Superior temporal gyrus (tissue), 1 donor: ENCODE results near the gene ZNF524.
"Not testable (repeated sequence)": the region's sequence is repeated elsewhere in the genome, so short reads cannot be mapped to it uniquely, and the experiment has no call there.

Source experiments
- DNase-seq: peaks from one replicate; pipeline ENCODE4 v3.0.0-alpha.2; 2016; ENCODE audit errors: extremely low spot score

The ZNF524 gene

GRCh38 chr19:55581145-55581822 is 18.8 kb upstream of the ZNF524 start:
- no peak for DNase-seq

GRCh38 chr19:55581823-55582223 is 18.3 kb upstream of the ZNF524 start:
- DNase-seq: no peak

- not testable (repeated sequence) for DNase-seq
Measured at GRCh38 chr19:55582284-55582683, 17.8 kb upstream of the ZNF524 start.

- DNase-seq: not testable (repeated sequence)
Measured at GRCh38 chr19:55583897-55584296, 16.2 kb upstream of the ZNF524 start.

DNA sequence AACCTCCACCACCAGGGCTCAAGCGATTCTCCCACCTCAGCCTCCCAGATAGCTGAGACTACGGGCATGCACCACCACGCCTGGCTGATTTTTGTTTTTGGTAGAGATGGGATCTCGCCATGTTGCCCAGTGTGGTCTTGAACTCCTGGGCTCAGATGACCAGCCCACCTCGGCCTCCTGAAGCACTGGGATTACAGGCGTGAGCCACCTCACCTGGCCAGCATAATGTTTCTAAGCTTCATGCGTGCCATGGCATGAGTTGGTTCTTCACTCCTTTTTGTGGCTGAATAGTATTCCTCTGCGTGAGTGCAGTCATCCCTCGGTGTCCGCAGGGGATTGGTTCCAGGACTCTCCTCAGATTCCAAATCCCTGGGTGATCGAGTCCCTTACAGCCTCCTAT is 15.2 kb upstream of the ZNF524 start:
- no peak for DNase-seq

DNA sequence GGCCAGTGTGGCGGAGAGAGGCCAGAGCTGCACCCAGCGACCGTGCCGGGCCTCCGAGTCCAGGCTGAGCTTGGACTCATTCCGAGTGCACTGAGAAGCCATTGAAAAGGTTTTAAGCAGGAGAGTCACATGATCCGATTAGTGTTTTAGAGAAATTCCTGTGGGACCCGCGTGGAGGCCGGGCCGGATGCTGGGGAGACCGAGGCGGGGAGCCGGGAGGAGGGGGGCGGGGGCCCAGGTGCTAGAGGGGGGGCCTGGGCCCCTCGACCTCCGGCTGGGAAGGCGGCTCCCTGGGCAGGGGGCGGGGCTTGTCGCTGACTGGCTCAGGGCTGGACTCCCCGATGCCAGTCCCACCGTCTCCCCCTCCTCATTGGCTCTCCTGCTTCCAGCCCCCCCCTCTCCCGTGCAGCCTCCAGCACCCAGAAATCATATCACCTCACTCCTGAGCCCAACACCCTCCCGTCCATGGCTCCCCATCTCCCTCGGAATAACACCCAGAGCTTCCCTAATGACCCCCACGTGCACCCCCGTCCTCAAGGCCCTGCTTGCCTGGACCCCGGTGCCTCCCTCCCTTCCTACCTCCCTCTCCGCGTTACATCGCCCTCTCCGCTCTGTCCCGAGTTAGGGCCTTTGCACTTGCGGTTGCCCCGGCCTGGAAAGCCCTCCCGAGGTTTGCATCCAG is 14.3 kb upstream of the ZNF524 start:
- DNase-seq: no peak

DNA sequence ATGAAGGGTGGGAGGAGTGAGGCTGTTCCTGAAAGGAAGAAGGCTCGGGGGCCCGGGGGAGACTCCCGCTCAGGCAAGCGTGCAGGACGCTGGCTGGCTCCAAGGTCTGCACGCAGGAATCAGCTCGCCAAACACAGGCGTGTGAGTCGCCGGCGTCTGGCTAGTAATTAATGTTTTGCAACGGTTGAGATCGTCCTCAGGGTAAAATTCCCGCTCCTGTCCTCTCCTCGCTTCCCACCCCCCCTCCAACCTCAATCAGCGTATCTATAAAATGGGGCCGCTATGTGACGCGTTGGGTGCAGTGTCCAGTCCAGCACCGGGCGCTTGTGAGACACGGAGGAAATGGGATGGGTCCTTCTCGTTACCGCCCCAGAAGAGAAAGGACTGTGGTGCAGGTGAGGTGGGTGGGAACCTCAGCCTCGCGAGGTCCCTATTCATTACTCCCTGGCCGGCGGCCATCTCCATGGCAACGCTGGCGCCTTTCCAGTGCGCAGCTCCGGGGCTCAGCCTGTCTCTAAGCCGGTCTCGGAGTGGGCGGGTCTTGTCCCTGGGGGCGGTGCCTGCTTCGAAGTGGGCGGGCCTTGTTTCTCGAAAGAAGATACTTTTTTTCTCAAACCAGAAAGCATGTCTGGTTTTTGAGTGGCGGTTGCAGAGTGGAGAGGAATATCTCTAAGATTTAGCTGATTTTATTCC is 13.0 kb upstream of the ZNF524 start:
- peak; percentile 89 for DNase-seq

- no peak for DNase-seq
Measured at GRCh38 chr19:55588738-55589137, 11.3 kb upstream of the ZNF524 start.

- no peak for DNase-seq
Measured at GRCh38 chr19:55590109-55590508, 10.0 kb upstream of the ZNF524 start.

DNA sequence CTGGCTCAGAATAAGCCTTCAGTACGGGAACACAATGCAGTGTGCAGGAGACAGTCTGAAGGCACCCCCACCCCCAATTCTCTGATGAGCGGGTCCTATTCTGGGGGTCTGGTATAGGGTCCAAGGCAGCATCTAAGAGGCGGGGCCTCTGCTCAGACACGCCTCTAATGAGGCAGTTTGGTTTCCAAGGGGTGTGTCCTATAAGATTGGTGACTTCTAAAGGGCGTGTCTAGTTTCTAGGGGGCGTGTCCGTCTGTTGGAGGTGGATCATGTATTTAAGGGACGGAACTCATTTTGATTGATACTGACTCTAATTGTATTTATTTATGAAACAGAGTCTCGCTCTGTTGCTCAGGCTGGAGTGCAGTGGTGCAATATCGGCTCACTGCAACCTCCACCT is 9.5 kb upstream of the ZNF524 start:
- no peak for DNase-seq

- no peak for DNase-seq
Measured at GRCh38 chr19:55591555-55591954, 8.5 kb upstream of the ZNF524 start.

GRCh38 chr19:55592391-55593090 is 7.5 kb upstream of the ZNF524 start:
- no peak for DNase-seq

DNA sequence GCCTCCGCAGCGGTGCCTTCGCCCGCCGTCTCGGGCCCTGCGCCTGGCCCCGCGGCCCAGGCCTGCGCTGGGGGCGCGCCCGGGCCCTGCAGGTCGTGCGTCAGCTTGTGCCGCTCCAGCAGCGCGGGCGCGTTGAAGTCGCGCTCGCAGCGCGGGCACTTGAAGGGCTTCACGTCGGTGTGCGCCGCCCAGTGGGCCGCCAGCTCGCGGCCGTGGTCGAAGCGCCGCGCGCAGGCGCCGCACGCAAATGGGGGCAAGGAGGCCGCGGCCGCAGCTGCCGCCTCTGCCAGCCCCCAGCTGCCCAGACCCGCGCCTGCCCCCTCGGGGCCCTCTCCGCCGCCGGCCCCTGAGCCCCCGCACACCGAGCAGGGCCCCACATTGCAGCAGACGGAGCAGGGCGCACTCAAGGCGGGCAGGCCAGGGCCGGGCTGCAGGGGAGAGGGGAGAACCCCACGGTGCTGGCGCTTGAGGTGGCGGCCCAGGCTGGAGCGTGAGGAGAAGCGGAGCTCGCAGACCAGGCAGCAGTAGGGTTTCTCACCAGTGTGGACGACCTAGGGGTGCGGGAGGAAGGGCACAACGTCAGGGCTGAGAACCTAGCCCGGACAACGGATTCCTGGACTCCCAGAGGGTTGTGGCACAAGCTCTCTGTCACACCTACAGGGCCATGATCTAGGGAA is 6.9 kb upstream of the ZNF524 start:
- no peak for DNase-seq

- DNase-seq: no peak
Measured at GRCh38 chr19:55594996-55595545, 5.0 kb upstream of the ZNF524 start.

DNA sequence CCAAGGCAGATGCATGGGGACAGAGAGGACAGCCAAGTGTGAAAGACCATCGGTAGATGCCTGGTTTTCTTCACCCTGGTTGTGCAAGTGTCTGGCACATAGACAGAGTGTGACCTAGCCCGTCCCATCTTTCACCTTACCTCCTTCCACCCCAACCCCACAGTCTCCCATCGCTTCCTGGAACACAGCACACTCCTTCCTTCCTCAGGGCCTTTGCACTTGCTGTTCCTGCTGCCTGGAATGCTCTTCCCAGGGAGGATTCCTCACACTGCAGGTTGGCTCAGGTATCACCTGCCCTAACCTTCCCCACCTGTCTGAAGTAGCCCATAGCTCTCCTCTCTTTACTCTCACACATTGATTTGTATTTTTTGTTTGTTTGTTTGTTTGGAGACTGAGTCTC is 3.8 kb upstream of the ZNF524 start:
- no peak for DNase-seq

DNA sequence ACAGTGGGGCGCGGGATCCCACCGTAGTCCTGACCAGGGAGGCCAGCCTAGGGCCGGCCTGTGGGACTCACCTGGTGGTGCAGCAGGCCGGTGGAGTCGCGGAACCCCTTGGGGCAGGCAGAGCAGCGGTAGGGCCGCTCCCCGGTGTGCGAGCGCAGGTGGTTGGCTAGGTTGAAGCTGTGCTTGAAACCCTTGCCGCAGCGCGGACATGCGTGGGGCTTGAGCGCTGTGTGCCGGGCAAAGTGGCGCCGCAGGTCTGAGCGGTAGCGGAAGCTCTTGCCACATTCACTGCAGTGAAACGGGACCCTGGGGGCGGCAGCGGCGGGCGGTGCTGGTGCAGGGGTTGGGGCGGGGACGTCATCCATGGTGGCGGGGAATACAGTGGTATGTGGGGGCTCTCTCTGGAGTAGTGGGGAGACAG is 2.6 kb upstream of the ZNF524 start:
- no peak for DNase-seq

DNA sequence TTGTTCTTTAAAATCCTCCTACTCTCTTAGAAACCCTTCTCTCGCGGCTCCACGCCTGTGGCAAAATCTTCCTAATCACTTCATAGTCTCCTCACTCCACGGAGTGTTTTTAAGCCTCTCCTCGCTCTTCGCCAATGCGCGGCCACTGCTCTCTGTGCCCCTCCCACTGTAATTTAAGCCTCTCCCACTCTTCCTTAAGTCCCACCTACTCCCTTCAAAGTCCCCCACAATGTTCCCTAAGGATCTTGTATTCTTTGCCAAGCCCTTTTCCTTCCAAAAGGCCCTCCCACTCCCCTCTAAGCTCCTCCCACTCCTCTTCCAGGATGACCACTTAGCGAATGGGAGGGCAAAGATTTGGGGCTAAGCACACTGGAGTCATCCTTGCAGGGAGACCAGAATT is 2.1 kb upstream of the ZNF524 start:
- DNase-seq: no peak

DNA sequence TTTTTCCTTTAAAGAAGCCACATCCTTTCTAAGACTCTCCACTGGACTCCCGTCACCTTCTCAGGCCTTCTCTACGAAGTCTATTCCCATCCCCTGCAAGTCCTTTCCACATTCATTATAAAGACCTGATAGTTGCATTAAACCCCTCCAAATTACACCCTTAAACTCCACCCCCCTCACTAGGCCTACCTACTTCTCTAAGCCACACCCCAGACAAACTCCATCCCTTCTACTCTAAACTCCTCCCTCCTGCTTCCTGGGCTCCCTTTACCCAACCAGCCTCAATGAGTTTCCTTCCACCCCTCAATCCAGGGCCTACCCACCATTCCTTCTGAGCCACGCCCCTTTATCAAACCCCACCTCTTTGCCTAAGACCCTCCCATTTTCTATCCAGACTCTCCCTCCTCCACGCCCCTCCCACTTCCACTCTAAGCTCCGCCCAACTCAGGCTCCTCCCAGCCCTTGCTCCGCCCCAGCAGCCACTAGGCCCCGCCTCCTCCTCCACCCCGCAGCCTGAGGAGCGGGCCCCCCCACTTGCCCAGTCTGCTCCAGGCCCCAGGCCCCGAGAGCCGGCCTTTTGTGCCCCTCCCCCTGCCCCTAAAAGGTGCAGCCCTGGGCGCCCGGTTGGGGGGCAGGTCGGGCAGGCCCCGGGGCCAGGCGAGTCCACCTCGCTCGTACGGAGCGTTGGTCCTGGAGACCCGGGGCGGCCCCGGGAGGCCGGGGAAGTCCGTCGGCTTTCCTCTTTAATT is 1.2 kb upstream of the ZNF524 start:
- peak; percentile 86 for DNase-seq

- peak; percentile 99 for DNase-seq
Measured at GRCh38 chr19:55599468-55599841, 633 bp upstream of the ZNF524 start, which contains the start of gene FIZ1. Gene FIZ1, minus strand, starts transcription at chr19:55599517. Its CDS starts 1,652 bp downstream, at chr19:55597865.

GRCh38 chr19:55600662-55601028 is 557 bp downstream of the ZNF524 start:
- no peak for DNase-seq

DNA sequence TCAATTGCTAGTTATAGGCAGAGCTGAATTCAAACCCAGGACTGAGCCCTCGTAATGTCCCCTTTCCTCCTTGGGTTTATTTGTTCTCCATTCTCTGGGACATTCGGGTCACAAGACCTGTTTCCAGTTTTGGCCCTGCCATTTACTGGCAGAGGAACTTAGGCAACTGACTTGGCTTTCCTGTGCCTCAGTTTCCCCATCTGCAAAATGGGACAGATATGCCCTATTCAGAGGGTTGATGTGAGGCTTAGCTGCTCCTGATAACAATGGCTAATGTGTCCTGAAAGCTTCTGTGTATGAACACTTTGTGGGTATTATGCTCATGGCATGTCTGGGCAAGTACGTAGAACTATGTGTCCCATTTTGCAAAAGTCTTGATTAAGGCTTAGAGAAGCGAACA is 996 bp downstream of the ZNF524 start:
- no peak for DNase-seq
